Nephron progenitor cell (in vitro differentiated cells): ENCODE measurements around the gene FAR2.

ENCODE experiments used
- DNase-seq: peaks from one replicate; pipeline ENCODE4 v3.0.0; 2021
- H3K27ac Mint-ChIP-seq: 2 replicates; pipeline ENCODE4 v1.8.0; 2021; ENCODE audit warnings: mild to moderate bottlenecking, moderate library complexity, mixed read lengths
- H3K27me3 Mint-ChIP-seq: 2 replicates; pipeline ENCODE4 v1.8.0; 2021; ENCODE audit warnings: mild to moderate bottlenecking, low read depth, mixed read lengths; ENCODE audit not compliant: poor library complexity
- H3K36me3 Mint-ChIP-seq: 2 replicates; pipeline ENCODE4 v1.8.0; 2021; ENCODE audit warnings: low read depth, mixed read lengths
- H3K4me1 Mint-ChIP-seq: 2 replicates; pipeline ENCODE4 v1.8.0; 2021; ENCODE audit warnings: mixed read lengths
- H3K4me3 Mint-ChIP-seq: 2 replicates; pipeline ENCODE4 v1.8.0; 2021; ENCODE audit warnings: mild to moderate bottlenecking, moderate library complexity, mixed read lengths
- H3K9me3 Mint-ChIP-seq: 2 replicates; pipeline ENCODE4 v1.8.0; 2021; ENCODE audit warnings: mild to moderate bottlenecking, moderate library complexity, mixed read lengths
- CTCF ChIP-seq: fragments of 200-600 bp; sonication (generic); IDR thresholded peaks from 2 replicates; pipeline ENCODE4 v1.5.0; 2021; ENCODE audit warnings: antibody characterized with exemption

The FAR2 gene

DNA sequence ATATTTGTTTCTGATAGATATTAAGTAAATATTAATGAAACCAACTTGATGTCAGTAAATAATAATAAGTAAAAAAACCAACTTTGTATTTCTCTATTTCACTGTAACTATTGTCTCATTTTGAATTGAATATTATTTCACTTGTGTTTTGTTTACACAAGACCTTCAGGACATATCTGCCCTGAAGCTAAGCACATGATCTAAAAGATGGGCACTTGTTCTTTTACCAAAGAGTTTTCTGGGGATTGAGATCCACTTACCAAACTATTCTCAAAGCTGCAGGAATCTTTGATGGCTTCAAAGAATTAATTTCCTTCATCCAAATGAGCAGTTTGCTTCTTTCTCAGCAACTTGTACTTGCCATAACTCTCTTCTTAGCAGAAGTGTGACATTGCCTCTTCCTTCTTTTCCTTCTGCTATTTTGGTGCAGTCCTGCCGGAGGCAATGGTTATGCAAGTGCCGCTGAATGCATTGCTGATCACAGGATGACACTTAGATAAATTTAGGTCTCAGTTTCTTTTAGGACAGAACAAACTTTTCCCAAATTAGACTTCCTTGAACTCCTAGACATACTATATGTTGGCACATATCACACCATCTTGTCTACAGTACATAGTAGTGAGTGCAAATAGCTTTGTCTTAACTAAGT, 9.2 kb downstream of the FAR2 start:
- no peak for DNase-seq
- TF ChIP-seq CTCF: no peak
- Mint-ChIP-seq H3K4me3 (no peak overlapping the region), H3K27ac (no peak overlapping the region), H3K9me3 (no peaks in the 10 kb centered on the region), H3K4me1 (no peaks in the 10 kb centered on the region), H3K27me3 (no peaks in the 10 kb centered on the region), H3K36me3 (no peaks in the 10 kb centered on the region)

- Mint-ChIP-seq H3K4me1 (no peaks in the 10 kb centered on the region), H3K4me3 (no peak overlapping the region), H3K27me3 (peaks cover 4% of the 10 kb centered on the region), H3K27ac (no peak overlapping the region), H3K9me3 (no peaks in the 10 kb centered on the region), H3K36me3 (no peaks in the 10 kb centered on the region)
- DNase-seq: no peak
- TF ChIP-seq CTCF: no peak
Measured at GRCh38 chr12:29159661-29160060, 10.6 kb downstream of the FAR2 start.

DNA sequence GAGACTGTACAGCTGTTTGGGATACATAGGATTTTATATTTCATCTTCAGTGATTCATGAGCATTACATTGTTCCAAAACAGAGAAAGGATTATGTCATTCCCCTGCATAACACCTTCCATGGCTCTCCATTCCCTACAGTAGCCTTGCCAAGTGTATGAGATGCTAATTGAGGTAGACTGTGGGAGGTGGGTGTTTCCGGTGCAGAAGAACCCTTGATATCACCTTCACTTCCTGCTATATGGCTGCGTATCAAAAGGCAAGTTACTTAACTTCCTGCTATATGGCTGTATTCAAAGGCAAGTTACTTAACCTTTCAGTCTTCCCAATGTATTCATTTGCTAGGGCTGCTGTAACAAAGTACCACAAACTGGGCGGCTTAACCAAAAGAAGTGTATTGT, 11.2 kb downstream of the FAR2 start:
- no peak overlapping the region for H3K27ac Mint-ChIP-seq
- DNase-seq: no peak
- TF ChIP-seq CTCF: no peak

DNA sequence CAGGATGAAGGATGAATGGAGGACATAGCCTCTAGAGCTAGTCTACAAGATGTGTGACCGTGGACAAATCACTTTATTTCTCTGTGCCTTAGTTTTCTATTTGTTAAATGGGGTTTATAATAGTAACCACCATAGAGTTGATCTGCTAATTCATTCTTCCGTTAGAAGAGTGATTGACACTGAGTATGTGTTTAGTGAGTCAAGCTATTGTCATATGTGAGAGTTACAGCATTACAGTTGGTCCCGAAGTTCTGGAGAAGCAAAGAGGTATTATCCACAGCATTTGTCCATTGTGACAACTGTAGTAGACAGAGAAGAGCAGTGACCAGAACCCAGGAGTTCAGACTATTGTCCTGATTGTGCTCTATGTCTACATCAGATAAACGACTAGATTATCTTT, 14.1 kb downstream of the FAR2 start:
- H3K4me1 Mint-ChIP-seq: no peaks in the 10 kb centered on the region
- no peak overlapping the region for H3K4me3 Mint-ChIP-seq
- TF ChIP-seq CTCF: no peak
- DNase-seq: no peak
- H3K27ac Mint-ChIP-seq: no peak overlapping the region
- peaks cover 7% of the 10 kb centered on the region for H3K9me3 Mint-ChIP-seq
- peaks cover 4% of the 10 kb centered on the region for H3K27me3 Mint-ChIP-seq
- no peaks in the 10 kb centered on the region for H3K36me3 Mint-ChIP-seq

More for the DNA sequence above, 11.2 kb downstream of the FAR2 start:
- Mint-ChIP-seq H3K27me3 (peaks cover 4% of the 10 kb centered on the region), H3K9me3 (no peaks in the 10 kb centered on the region), H3K4me1 (no peaks in the 10 kb centered on the region), H3K36me3 (no peaks in the 10 kb centered on the region), H3K4me3 (no peak overlapping the region)

DNA sequence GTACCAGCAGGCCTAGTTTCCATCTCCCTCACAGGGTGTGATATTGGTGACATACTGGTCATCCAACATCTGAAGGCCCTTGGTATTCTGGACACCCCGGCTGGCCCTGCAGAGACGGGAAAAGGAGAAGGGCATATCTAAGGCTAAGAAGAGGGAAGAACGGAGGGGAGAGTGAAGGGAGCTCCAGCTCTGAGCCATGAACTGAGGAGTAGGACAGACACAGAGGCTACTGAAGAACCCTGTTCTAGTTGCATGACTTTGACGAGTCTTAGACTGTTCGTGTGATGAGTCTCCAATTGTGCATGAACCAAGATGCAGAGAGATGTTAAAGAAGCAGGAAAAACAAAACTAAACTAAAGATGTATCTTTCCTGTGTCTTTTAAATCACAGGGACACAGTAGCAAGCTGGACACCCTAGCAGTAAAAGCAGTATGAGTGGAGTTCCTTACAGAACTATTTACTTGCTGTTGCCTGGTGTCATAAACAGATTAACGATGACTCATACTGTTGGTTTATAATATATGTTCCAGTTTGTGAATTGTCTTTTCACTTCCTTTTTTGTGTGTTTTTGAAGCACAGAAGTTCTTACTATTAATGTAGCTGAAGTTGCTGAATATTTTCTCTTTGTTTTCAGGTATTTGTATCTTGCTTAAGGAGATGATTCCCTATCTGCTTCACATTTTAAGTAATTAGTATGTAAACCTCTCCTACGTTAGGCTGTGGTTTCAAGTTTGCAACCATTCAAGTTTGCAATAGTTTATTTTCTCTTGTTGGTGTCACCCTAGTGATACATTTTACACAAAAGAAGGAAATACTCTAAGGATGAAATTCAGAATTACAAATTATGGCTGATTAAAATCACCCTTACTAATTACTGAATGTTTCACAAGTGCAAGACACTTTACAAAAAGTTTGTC, 15.7 kb downstream of the FAR2 start:
- peaks cover 18% of the 10 kb centered on the region for H3K9me3 Mint-ChIP-seq
- peaks cover 4% of the 10 kb centered on the region for H3K27me3 Mint-ChIP-seq
- no peaks in the 10 kb centered on the region for H3K4me1 Mint-ChIP-seq
- no peak overlapping the region for H3K27ac Mint-ChIP-seq
- no peak for DNase-seq
- TF ChIP-seq CTCF: no peak
- no peak overlapping the region for H3K4me3 Mint-ChIP-seq
- peaks cover 6% of the 10 kb centered on the region for H3K36me3 Mint-ChIP-seq
